ENCODE measurements around the gene ARHGEF4. TPM values are rescaled to one million over a fixed set of nuclear protein-coding genes. Genes with fewer than 3 reads are reported as not detected.
A peak's percentile ranks its signal among the peaks of the same experiment; 100 is the strongest.

The ARHGEF4 gene
- total and polyA plus RNA-seq, 2 donors (not counting 3 experiments of a cell fraction or from before 2014, with no cell fraction given), result not detected

- POLR2A ChIA-PET, result no interaction called here
These were observed 240.6 kb downstream of the ARHGEF4 start for GRCh38 chr2:131077182-131077846.

GRCh38 chr2:131077966-131078365, 241.3 kb downstream of the ARHGEF4 start:
- Histone ChIP-seq H2AFZ (ENCODE audit: low read depth, low read length) (no peak overlapping the region), H3K9me1 (replicated peaks; ENCODE audit: control insufficient read depth, extremely low read depth, insufficient read depth, low read length) (no peaks in the 10 kb centered on the region), H3K27ac (ENCODE audit: insufficient read depth, low read depth, low read length) (no peak overlapping the region), H3K4me1 (ENCODE audit: control insufficient read depth, extremely low read depth, insufficient read depth, low read length) (no peaks in the 10 kb centered on the region), H3K4me3 (replicated peaks in 1 of 3; ENCODE audit: insufficient read depth in 1 of 3, low read depth in 1 of 3, low read length in 3 of 3) (no peak overlapping the region), H3K36me3 (ENCODE audit: control insufficient read depth in 2 of 2, extremely low read depth in 1 of 2, insufficient read depth in 2 of 2, low read length in 2 of 2) (peaks cover 22 to 38% of the 10 kb centered on the region in 2 experiments), H4K20me1 (replicated peaks; ENCODE audit: control insufficient read depth, extremely low read depth, insufficient read depth, low read length) (peaks cover 2% of the 10 kb centered on the region), H3K27me3 (ENCODE audit: control insufficient read depth in 2 of 2, insufficient read depth in 2 of 2, low read length in 2 of 2) (no peaks in the 10 kb centered on the region), H3K9me3 (replicated peaks; ENCODE audit: control insufficient read depth, insufficient read depth, low read length) (no peaks in the 10 kb centered on the region), H3K9ac (replicated peaks; ENCODE audit: extremely low read depth, insufficient read depth, low read length) (no peak overlapping the region), H3K4me2 (ENCODE audit: insufficient read depth, low read length) (no peak overlapping the region), H3K79me2 (ENCODE audit: control insufficient read depth, insufficient read depth, low read length) (peaks cover 83% of the 10 kb centered on the region)
- dilution Hi-C loops (cut with MboI; ENCODE audit: extremely low pct_ligation_motif_present, low sequenced_read_pairs) (no loop called here), intact Hi-C loops (cut with micrococcal nuclease) (no loop called here)
- FAIRE-seq, result no peak
- CTCF ChIA-PET, result no interaction called here
- no TSS peak for BruUV-seq (replicated peaks)
- TF ChIP-seq EZH2 (IDR thresholded peaks at IDR 0.05; ENCODE audit: borderline replicate concordance, low read depth, low read length, severe bottlenecking) (no peak), MYC (IDR thresholded peaks at IDR 0.05; ENCODE audit: low read depth, low read length) (no peak), MAX (IDR thresholded peaks at IDR 0.05; ENCODE audit: insufficient read depth, insufficient read length) (no peak), FOS (IDR thresholded peaks at IDR 0.05; ENCODE audit: borderline replicate concordance, insufficient read depth, low read length) (no peak), POLR2AphosphoS5 (IDR thresholded peaks at IDR 0.05; ENCODE audit: insufficient read depth, low read depth, low read length) (no peak), JUN (IDR thresholded peaks at IDR 0.05; ENCODE audit: borderline replicate concordance, insufficient read depth, insufficient read length, low read depth) (no peak), POLR2A (IDR thresholded peaks at IDR 0.05; ENCODE audit: low read depth, low read length) (no peak), CTCF (IDR thresholded peaks at IDR 0.05; ENCODE audit: extremely low read depth in 1 of 2, insufficient read depth in 1 of 2, low read depth in 1 of 2, low read length in 2 of 2) (no peak), GATA2 (IDR thresholded peaks at IDR 0.05; ENCODE audit: insufficient read depth, insufficient read length, low read depth, low read length) (no peak)
- no peak for DNase-seq (ENCODE audit: low read depth, low spot score)
- POLR2A ChIA-PET, result no interaction called here

More at GRCh38 chr2:131077182-131077846, 240.6 kb downstream of the ARHGEF4 start:
- Histone ChIP-seq H3K4me3 (replicated peaks in 1 of 3; ENCODE audit: insufficient read depth in 1 of 3, low read depth in 1 of 3, low read length in 3 of 3) (no peak overlapping the region), H3K27ac (ENCODE audit: insufficient read depth, low read depth, low read length) (peak overlapping the region; percentile 30), H3K4me1 (ENCODE audit: control insufficient read depth, extremely low read depth, insufficient read depth, low read length) (no peaks in the 10 kb centered on the region), H3K27me3 (ENCODE audit: control insufficient read depth in 2 of 2, insufficient read depth in 2 of 2, low read length in 2 of 2) (no peaks in the 10 kb centered on the region), H3K9ac (replicated peaks; ENCODE audit: extremely low read depth, insufficient read depth, low read length) (no peak overlapping the region), H3K79me2 (ENCODE audit: control insufficient read depth, insufficient read depth, low read length) (peaks cover 81% of the 10 kb centered on the region), H3K36me3 (ENCODE audit: control insufficient read depth in 2 of 2, extremely low read depth in 1 of 2, insufficient read depth in 2 of 2, low read length in 2 of 2) (peaks cover 22 to 37% of the 10 kb centered on the region in 2 experiments), H3K9me3 (replicated peaks; ENCODE audit: control insufficient read depth, insufficient read depth, low read length) (no peaks in the 10 kb centered on the region), H3K9me1 (replicated peaks; ENCODE audit: control insufficient read depth, extremely low read depth, insufficient read depth, low read length) (no peaks in the 10 kb centered on the region), H2AFZ (ENCODE audit: low read depth, low read length) (no peak overlapping the region), H3K4me2 (ENCODE audit: insufficient read depth, low read length) (no peak overlapping the region), H4K20me1 (replicated peaks; ENCODE audit: control insufficient read depth, extremely low read depth, insufficient read depth, low read length) (peaks cover 2% of the 10 kb centered on the region)
- DNase-seq (ENCODE audit: low read depth, low spot score), result no peak
- no peak for FAIRE-seq
- TF ChIP-seq MAX (IDR thresholded peaks at IDR 0.05; ENCODE audit: insufficient read depth, insufficient read length), result no peak
- no peak for TF ChIP-seq MYC (IDR thresholded peaks at IDR 0.05; ENCODE audit: low read depth, low read length)
- no peak for TF ChIP-seq EZH2 (IDR thresholded peaks at IDR 0.05; ENCODE audit: borderline replicate concordance, low read depth, low read length, severe bottlenecking)
- dilution Hi-C loops (cut with MboI; ENCODE audit: extremely low pct_ligation_motif_present, low sequenced_read_pairs) (no loop called here), intact Hi-C loops (cut with micrococcal nuclease) (no loop called here)
- BruUV-seq (replicated peaks), result no TSS peak
- CTCF ChIA-PET, result no interaction called here

Data from endothelial cell of umbilical vein (primary cell).